Limb (tissue), 2 donors: ENCODE results near the gene SLC45A2.
"Not testable (repeated sequence)": the region's sequence is repeated elsewhere in the genome, so short reads cannot be mapped to it uniquely, and the experiment has no call there.

Experiments used
- DNase-seq, 2 donors: peaks; one replicate each; pipeline ENCODE4 v3.0.0-alpha.2; 2016; ENCODE audit errors: extremely low spot score in 2 of 2

SLC45A2 gene, protein sequence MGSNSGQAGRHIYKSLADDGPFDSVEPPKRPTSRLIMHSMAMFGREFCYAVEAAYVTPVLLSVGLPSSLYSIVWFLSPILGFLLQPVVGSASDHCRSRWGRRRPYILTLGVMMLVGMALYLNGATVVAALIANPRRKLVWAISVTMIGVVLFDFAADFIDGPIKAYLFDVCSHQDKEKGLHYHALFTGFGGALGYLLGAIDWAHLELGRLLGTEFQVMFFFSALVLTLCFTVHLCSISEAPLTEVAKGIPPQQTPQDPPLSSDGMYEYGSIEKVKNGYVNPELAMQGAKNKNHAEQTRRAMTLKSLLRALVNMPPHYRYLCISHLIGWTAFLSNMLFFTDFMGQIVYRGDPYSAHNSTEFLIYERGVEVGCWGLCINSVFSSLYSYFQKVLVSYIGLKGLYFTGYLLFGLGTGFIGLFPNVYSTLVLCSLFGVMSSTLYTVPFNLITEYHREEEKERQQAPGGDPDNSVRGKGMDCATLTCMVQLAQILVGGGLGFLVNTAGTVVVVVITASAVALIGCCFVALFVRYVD

DNA sequence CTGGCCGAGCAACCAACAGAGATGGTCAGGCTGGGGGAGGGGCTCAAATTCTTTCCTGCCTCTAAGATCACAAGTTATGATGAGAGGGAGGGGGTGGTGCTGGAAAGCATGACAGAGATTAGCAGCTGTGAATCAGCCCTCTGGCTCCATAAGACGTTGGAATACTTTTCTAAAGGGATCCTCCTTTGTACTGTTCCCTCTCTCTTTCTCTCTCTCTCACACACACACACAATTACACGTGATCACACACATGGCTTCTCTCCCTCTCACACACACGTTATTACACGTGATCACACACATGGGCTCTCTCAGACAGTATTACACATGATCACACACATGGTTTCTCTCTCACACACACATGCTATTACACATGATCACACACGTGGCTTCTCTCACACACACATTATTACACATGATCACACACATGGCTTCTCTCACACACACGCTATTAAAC is at the start of gene SLC45A2:
TSS of gene SLC45A2 (minus strand) at position 23 of the 454 bp plus-strand sequence. CDS start 110 bp downstream, outside the sequence.
- DNase-seq = no peak

DNA sequence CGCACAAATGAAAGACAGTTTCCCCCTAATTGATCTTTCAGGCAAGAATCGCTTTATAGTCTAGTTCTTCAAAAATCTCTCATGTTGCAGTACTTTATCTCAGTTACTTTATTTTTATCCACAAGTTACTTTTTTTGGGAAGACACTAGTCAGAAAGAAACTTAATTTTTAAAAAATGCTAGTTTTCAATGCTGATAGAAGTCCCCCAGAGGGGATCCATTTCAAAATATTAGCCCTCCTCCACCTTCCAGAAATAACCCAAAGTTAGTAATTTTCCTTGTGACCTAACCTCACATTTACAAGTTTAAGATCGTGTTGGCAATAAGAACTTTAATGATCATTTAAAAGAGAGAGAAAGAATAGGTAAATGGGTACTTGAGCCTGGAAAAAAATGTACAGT is 47.5 kb upstream of the SLC45A2 start:
- no peak for DNase-seq

DNA sequence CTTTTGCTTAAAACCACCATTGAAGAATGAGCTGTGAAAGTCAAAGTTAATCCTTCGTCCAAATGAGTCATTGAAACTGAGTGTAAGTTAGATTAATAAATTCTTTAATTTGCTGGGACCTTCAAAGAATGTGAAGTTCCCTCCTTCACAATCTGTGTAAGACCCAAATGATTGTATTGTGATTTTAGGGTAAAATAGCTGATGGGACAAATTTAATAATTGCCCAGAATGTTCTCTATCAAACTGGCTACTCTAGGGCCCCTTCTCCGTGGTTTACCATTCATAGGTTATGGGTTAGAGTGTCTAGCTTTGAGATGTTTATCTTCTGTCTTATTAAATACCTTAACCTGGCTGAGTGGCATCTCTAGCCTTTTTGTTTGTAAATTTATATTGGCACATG is 46.6 kb upstream of the SLC45A2 start:
- DNase-seq = no peak

DNA sequence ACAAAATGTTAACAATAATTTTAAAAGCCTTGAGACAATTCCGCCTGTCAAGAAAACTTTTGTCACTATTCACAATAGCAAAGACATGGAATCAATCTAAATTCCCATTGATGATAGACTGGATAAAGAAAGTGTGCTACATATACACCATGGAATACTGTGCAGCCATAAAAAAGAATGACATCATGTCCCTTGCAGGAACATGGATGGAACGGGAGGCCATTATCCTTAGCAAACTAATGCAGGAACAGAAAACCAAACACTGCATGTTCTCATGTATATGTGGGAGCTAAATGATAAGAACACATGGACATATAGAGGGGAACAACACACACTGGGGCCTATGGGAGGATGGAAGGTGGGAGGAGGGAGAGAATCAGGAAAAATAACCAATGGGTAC is 46.1 kb upstream of the SLC45A2 start:
- DNase-seq = not testable (repeated sequence)

DNA sequence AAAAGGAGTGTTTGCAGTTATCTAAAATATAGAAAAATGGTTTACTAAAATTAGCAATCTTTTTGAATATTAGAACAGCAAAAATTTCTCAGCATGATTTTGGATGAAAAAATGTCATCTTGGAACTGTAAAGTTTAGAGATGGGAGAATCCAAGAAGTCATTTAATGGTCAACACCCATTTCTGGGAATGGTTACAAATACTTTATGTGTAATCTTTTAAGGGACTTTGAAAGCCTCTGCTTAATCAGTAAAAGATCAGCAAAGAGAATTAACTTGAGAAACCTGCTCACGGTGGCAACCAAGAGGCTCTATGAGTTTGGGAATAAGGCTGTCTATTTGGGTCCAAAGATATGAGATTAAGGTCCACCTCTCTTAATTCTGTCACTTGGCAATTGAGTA is 45.6 kb upstream of the SLC45A2 start:
- DNase-seq = no peak

DNA sequence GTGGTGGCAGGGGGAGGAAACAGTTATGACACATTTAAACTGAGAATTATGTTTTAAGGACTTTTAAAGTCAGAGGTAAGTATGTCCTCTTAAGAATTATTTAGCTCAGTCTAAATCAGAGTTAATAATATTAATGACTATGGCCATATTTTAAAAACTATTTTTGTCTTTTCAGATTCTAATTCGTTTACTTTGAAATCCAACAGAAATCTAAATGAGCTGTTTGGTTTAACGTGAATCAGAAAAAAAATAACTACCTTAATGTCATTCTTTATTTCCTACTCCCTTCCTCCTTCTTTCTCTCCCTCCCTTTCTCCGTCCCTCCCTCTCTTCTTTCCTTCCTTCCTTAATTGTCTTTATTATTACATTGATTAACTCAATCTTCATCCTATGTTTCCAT is 43.9 kb upstream of the SLC45A2 start:
- DNase-seq = no peak

DNA sequence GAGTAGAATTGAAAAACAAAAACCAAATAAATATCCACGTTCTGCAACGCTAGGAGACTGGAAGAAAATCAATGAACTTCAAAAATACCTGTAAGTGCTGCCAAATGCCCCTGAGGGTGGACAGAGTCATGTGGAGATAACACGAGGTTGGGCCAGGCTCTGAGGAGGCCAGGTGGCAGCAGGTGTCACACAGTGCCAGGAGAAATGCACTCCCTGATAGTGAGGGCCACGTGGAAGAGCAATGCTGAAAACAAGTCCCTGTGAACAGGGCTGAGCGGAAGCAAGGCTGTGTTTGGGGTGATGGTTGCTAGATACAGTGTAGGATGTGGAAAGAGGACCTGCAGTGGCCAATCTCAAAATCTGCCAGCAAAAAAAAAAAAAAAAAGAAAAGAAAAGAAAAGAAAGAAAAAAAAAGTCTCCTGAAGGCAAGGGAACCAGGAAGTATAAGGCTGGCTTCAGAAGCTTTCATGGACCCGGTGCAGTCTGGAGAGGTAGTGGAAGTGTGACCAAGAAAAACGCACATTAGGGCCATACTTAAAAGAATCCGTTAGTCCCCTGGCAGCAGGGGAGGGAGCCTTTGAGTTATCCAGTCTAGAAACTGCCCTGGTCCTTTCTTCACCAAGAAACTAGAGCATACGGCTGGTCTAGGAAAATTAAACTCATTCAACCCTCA is 41.7 kb upstream of the SLC45A2 start:
- no peak for DNase-seq

DNA sequence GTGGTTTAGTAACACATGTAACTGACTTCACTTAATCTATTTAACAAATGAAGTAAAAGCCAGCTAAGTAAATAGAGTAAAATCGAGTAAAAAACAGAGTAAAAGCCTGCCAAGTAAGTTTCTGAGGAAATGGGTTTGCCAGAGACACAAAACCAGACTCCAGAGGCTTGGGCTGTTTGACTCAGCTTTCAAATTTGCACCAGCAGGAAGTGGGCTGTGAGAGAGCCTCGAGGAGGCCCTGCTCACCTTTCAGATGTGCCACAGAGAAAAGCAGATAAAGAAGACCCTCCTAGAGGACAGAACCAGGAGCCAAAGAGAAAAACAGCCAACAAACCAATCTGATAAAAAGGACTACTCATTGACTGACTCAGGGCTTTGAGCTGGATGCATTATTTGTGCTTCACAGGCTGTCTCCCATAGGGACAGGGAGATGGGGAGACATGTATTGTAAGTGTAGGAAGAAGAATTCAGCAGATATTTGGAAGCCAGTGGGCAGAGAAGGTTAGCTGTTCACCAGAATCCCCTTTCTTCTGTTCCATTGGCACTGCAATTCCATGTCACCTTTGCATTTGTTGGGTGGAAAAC is 37.7 kb upstream of the SLC45A2 start:
- no peak for DNase-seq

DNA sequence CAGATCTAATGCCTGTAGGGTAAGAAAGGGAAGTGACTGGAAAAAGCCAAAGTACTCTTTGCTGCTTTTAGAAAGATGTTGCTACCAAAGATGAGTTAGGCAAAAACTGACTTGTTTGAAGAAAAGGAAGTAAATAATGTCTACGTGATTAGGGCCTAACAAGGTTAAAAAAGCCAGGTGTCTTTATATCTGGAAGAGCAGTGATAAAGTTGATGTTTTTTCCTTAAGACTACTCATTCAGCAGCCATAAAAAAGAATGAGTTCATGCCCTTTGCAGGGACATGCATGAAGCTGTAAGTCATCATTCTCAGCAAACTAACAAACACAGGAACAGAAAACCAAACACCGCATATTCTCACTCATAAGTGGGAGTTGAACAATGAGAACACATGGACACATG is 36.8 kb upstream of the SLC45A2 start:
- no peak for DNase-seq

DNA sequence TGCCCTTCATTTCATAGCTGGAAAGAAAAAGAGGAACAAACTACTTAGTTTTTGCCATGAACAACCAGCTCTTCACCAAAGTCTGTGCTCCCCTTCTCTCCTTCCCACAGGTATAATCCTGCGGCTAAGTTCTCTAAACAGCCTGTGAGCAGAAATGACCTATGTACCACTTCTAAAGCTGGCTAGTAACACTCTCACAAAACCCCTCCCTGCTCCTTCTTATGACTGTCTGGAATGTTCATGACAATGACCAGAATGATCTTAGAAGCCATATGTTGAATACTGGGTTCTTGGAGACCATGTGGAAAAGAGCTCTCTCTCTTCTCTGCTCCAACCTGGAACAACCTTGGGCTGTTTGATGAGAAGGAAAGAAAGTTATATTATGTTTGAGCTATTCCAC is 36.2 kb upstream of the SLC45A2 start:
- no peak for DNase-seq

DNA sequence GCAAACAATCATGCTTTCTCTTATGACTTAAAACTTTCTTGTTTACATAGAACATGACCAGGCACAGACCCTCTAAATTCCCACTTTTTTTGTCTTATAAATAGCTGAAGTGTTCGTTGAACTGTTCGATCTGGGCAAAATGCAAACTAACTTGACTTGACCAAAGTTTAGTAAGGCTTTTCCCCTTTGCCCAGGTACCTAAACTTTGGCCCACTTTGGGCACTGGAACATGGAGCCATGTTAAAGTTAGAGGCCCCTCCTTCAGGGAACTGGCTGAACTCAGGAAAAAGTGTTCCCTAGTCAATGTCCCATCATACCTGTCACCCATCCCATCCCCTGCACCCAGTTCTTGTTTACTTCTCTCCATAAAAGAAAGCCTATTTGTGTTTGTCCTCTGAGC is 32.8 kb upstream of the SLC45A2 start:
- DNase-seq = no peak

DNA sequence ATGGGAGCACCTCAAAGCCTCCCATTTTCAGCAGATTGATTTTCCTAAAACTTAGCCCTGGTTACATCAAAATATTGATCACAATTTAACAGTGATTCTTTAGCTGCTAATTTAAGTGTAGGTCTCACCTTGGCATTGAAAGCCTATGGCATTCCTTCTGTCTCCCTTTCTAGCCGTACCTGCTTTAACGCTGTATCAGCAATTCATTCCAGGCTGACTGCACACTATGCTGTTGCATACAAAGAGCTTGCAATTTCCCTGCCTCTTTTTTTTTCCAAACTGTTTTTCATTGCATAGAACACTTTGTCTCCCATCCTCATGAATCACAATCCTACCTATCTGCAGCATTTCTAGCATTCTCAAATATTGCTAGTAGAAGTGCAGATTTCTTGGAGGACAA is 32.3 kb upstream of the SLC45A2 start:
- no peak for DNase-seq

DNA sequence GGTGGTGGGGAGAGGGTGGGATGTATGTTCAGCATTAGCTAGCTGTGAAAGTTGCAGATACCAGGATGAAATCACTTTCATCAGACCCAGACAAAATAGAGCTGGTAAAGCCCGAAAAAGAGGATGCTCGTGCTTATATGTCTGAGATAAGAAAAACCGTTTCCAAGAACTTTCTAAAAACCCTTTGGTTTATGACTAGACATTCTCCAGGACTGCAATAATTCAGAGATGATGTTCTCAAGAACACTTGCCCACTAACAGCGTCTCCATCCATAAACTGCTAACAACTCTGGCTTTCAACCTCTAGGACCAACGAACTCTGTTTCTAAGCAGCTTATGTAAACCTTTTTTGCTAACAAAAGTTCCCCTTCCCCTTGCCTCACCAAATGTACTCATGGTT is 31.7 kb upstream of the SLC45A2 start:
- no peak for DNase-seq

DNA sequence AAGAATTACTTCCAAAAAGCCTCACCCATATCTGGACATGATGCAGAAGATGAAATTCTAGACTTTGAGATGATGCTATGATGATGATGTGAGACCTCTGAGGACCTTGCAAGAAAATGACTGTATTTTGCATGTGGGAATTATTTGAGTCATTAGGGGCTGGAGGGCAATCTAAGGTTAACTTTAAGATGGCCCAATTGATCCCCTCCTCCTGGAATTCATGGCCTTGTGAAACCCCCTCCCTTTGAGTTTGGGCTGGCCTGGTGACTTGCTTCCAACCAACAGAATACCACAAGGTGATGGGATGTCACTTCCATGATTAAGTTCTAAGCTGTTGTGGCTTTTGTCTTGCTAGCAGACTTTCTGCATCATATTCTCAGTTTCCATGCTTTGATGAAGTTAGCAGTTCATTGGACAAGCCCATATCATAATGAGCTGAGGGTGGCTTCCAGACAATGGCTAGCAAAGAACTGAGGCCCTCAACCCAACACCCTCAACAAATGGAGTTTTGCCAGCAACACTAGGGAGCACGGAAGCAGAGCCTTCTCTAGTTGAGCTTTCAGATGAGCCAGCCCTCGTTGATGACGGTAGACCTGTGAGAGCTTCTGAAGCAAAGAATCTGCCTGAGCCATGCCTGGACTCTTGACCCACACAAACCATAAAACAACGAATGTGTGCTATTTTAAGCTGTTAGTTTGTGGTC is 30.8 kb upstream of the SLC45A2 start:
- DNase-seq = no peak

DNA sequence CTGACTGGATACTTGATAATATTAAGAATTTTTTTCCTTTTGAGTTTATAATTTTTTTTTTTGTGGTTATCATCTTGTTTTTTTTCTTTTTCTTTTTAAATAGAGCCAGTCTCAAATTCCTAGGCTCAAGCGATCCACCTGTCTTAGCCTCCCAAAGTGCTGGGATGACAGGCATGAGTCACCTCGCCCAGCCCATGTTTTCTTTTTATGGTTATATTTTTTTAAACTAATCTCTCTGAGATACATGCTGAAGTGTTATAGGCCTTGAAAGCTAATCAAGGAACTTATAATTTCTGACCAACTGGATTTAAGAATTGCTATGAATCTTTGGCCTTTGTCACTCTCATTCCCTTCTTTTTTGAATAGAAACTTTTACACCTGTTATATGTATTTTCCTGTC is 30.1 kb upstream of the SLC45A2 start:
- DNase-seq = no peak

DNA sequence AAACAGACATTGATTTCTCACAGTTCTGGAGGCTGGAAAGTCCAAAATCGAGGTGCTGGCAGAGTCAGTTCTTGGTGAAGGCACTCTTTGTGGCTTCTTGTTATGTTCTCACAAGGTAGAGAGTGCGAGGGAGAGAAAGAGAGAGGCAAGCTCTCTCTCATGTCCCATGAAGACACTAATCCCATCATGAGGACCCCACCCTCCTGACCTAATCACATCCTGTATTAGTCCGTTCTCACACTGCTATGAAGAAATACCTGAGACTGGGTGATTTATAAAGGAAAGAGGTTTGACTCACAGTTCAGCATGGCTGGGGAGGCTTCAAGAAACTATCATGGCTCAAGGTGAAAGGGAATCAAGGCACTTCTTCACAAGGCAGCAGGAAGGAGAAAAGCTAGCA is 29.1 kb upstream of the SLC45A2 start:
- DNase-seq = no peak

DNA sequence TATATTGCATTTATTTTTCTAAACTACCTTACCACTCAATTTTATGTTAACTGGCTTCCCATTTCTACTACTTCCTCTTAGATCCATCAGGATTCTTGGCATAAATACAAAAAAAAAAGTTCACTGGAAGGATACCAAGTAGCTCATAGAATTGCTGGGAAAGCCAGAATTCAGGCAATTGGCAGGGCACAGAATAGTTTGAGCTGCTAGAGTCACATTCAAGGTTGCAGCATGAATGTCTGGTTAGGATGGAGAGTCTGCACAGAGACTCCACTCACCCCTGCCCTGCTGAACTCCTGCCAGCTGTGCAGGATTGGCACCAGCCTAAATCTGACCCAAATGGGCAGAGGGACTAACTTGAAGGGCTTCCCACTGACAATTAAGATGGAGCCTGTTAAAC is 28.3 kb upstream of the SLC45A2 start:
- peak; percentile 36 to 72 for DNase-seq

DNA sequence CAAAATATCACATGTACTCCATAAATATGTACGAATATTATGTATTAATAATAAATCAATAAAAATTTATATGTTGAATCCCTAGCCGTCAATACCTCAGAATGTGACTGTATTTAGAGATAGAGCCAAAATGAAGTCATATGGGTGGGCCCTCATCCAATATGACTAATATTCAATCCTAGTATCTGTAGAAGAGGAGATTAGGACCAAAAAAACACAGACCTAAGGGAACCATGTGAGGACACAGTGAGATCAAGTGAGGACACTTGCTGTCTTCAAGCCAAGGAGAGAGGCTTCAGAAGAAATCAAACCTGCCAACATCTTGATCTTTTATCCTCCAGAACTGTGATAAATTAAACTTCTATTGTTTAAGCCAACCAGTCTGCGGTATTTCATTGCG is 27.0 kb upstream of the SLC45A2 start:
- DNase-seq = no peak

DNA sequence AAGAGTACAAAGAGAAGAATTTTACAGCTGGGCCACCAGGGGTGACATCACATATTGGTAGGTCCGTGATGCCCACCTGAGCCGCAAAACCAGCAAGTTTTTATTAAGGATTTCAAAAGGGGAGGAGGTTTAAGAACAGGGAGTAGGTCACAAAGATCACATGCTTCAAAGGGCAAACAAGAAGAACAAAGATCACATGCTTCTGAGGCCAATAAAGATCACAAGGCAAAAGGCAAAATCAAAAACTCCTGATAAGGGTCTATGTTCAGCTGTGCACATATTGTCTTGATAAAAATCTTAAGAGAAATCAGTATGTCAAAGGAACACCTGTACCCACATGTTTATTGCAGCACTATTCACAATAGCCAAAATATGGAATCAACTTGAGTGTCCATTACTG is 25.7 kb upstream of the SLC45A2 start:
- not testable (repeated sequence) for DNase-seq

DNA sequence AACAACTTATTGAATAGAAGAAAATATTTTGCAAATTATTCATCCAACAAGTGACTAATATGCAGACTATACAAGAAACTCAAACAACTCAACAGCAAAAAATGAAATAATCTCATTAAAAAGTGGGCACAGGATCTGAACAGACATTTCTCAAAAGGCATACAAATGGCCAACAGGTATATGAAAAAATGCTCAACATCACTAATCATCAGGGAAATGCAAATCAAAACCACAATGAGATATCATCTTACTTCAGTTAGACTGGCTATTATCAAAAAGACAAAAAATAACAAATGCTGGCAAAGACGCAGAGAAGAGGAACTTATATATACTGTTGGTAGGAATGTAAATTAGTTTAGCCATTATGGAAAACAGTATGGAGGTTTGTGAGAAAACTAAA is 25.1 kb upstream of the SLC45A2 start:
- DNase-seq = no peak

DNA sequence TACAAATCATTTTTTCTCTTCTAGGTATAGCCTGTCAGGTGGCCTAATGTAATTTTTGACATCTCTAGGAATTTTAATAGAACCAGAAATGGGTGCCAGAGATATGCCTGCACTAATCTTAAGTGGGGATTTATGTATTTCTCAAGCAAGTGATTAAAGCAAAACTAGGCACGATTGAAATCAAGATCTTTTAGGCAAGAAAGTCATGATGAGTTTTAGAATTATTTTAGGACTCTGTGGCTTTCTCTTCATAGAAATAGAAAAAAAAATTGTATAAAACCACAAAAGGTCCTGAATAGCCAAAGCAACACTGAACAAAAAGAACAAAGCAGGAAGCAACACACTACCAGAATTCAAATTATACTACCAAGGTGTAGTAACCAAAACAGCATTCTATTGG is 24.3 kb upstream of the SLC45A2 start:
- DNase-seq = no peak
